HG02588 (cell line): ENCODE data around the gene TEC.
"Not testable (repeated sequence)": the region's sequence is repeated elsewhere in the genome, so short reads cannot be mapped to it uniquely, and the experiment has no call there.

ENCODE experiments used
- ATAC-seq: cut with Tn5 transposase; IDR thresholded peaks from one replicate; pipeline ENCODE4 v1.9.1; 2021; ENCODE audit warnings: mild to moderate bottlenecking, moderate library complexity; ENCODE audit not compliant: unreplicated experiment

The TEC gene

DNA sequence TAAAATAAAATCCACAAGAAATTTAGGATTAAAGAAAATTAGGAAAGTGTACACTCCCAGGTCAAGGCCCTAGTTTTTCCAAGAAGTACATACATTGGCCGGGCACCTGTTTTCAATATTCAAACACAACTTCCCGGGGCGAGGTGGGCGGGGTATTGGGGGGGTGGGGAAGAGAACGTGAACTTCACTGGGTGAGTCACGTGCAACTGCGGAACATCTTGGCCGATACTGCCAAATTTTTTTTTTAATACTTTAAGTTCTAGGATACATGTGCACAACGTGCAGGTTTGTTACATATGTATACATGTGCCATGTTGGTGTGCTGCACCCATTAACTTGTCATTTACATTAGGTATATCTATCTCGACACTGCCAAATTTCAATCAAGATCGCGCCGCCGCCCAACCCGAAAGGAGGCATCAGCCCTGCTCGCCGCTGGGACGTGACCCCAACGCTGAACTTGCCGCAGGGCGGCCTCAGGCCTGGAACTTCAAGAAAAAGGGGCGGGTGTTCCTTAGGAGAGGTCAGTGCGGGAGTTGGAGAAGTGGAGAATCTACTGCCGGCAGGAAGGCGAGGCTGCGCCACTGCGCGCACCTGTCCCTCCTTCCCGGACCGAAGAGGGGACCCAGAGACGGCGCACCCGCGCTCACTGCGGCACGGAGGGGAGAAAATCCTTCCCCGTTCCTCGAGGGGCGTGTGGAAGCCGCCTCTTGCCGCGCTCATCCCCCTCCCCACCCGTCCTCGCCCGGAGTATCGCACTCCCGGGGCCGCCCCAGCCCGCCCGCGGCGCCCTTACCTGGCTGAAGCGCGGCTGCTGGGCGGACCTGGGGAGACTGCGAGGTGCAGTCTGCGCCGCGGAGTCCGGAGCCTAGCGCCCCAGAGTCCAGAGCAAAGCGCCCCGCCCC, at the start of gene TEC:
Gene TEC, minus strand, starts transcription at position 883 of the 905 bp plus-strand sequence. CDS start 41,224 bp downstream, outside the sequence.
- peak; percentile 23 for ATAC-seq

DNA sequence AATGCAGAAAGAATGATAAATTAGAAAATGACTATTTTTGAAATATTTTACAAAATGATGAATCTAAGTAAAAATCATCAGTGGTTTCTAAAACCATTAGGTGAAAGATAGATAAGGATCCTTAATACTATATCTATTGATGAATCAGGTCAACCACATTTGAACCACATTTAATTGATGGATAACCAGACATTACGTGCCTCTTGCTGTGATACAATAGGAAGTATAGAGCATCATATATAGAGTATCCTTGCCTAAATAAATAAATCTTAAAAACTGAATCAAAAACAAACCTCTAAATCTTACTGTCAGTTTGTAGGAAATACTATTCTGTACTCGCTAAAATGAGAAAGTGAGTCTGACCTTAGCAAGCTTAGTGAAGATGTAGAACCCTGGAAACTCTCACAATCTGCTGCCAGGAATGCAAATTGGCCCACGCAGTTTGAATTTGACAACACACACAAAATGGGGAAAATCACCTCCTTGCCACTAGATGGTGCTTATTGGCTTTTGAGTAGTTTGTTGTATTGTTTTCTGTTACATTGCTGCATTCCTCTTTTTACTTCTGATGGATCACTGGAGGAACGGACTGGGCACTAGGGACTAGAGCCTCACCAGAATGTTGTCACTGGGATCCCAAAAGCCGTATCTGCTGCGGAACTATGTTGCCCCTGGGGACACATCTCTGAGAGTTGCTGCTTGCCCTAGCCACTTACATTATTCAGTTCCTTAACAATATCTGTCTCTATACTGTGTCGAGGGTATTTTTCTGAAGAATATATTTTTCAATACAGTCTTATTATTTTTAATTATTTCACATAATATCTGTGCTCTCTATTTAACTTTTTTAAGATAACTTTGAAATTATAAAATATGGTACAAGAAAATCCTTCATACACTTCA, 46.3 kb upstream of the TEC start:
- peak; percentile 59 for ATAC-seq

DNA sequence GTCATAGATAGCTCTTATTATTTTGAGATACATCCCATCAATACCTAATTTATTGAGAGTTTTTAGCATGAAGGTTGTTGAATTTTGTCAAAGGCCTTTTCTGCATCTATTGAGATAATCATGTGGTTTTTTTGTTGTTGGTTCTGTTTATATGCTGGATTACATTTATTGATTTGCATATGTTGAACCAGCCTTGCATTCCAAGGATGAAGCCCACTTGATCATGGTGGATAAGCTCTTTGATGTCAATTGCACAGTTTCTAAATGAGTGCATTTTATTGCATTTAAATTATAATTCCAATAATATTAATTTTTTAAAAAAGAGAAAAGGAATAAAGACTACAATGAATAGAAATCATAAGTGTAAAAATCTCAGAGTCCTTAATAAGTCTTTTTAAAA, 45.1 kb upstream of the TEC start:
- not testable (repeated sequence) for ATAC-seq

DNA sequence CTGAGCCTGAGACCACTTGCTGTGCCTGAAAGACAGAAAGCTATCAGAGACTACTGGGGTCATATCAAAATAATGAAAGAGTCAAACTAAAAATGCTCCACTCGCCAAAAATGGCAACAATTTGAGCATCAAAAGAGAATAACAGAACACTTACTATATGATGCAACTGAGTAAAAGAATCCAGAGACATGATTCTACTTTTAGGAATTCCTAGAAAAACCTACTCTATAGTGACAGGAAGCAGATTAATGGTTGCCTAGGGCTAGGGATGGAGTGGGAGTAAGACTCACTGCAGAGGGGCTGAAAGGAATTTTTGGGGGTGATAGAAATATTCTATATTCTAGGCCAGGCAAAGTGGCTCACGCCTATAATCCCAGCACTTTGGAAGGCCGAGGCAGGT, 42.3 kb upstream of the TEC start:
- no peak for ATAC-seq

DNA sequence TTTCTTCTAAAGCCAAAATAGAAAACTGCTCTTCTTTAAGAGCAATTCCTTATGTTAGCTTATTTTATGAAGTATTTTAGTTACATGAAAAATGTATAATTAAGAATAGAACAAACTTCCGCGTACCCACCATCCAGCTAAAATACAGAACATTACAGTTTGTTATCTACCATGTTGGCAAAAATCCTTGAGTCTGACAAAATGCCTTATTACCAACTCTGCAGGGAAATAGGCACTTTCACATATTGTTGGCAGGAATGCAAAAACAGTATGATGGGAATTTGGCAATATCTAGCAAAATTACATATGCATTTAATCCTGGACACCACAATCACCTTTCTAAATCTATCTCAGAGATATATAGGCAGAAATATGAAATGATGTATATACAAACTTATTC, 39.3 kb upstream of the TEC start:
- ATAC-seq = no peak

DNA sequence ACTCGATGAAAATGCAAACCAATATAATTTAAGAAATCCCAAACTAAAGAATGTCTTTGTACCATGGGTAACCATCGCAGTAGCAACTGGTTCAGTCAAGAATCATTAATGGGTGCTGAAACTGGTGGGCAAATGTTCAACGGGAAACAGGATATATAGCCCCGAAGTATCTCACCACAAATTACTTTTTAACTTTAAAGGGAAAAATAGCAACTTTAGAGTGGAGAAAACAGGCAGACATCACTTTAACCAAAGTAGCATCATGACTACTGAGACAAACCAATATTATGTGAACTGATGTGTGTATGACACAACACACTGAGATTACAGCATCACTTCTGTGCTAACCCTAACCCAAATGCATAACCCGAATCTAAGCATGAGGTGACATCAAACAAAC, 37.9 kb upstream of the TEC start:
- no peak for ATAC-seq

DNA sequence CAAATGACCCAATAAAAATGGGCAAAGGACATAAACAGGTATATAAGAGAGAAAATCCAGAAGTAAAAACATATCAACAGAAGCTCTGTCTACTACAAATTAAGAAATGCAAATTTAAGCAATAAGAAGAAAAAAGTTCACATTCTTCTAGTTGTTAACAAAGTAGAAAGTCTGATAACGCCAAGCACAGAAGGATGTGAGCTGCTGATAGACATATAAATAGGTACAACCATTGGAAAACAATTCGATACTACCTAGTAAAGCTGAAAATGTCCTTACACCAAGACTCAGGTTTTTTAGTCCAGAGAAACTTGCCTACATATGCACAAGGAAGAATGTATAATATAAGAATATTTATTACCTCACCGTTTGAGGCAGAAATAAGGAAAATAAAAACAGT, 35.9 kb upstream of the TEC start:
- no peak for ATAC-seq

DNA sequence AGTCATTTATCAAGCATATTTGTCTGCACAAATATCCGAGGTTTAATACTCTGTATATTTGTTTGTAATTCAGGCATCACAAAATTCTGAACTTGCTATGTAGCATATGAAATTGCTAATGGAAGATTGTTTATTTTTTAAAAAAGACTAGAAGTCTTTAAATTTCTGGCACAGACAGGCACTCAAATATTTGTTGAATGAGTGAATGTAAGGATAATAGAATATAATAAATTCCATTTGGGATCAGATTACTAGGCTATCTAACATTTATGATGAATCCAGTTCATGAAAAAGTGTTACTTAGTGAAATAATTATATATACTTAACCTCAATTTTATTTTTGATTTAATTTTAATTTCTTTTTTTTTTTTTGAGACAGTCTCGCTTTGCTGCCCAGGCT, 30.4 kb upstream of the TEC start:
- ATAC-seq = no peak

DNA sequence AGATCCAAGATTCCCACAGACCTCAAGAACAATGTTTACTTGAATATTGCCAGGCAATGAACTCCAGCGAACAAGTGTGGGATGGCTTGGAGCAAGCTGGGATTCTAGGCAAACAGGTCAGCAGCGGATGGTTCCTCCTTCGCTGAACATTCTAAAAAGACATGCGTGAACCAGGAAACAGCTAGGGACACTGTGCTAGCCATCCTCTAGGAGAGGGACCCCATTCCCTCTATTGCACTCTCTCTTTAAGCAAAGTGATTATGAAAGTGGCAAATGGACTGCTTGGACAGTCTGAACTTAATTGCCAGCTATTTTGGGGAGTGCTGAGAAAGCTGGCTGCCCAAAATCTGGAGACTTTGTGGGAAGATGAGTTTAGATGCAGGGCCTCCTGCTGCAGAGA, 29.9 kb upstream of the TEC start:
- no peak for ATAC-seq

DNA sequence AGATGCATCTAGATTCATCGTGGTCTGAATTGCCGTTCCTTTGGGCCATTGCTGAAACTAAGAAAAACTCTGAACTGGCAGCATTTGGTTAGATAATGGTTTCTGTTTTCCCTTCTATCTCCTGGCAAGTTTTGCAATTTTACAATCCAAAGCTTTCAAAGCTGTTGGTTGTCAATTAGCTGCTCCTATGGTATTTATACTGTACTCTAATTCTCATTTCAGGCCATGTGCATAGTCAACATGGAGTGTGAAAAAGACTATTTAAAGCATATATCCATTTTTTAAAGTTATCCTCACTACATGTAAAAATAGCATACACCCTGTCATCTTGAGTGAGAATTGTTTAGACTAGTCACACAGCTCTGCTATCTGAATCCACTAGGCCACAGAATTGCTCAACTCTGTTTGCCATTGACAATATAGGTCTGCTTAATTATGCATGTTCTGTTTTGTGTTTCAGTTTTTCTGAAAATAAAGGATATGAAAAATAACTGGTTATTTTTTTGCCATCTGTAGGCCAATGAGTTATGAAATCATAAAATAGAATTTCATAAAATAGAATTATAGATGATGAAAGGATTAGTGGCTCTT, 27.7 kb upstream of the TEC start:
- ATAC-seq = no peak

DNA sequence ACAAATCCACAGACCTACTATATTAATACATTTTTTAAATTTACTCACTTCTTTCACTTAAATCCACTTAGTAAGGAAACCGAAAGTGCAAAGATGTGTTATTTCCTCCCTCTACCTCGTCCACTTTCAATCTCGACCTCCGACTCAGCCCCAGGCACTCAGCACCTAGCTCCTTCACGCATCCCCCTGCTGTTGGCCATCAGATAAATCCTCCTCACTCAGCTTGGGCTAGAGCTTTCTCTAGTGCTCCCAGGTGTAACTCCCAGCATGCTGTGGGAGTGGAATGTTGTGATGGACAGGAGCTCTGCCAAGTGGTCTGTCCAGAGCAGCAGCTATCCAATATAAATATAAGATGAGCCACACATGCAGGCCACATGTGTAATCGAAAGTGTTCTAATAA, 26.7 kb upstream of the TEC start:
- peak; percentile 93 for ATAC-seq

DNA sequence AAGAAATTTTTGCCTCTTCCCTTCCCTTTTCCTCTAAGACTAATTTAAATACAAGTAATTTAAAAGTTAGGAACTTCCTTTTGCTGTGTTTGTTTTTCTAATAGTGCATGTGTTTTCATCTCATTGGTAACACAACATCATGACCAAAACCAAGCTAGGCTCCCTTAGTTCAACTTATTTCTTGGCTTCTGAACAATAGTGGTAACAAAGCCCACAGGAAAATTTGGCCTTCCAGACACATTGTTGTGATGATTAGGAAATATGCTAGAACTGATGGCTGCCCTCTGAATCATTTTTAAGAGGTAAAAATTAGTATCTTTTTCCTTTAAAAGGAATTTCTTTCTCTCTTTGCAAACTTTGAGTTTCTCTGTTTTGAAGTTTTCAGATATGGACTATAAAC, 25.5 kb upstream of the TEC start:
- ATAC-seq = no peak

DNA sequence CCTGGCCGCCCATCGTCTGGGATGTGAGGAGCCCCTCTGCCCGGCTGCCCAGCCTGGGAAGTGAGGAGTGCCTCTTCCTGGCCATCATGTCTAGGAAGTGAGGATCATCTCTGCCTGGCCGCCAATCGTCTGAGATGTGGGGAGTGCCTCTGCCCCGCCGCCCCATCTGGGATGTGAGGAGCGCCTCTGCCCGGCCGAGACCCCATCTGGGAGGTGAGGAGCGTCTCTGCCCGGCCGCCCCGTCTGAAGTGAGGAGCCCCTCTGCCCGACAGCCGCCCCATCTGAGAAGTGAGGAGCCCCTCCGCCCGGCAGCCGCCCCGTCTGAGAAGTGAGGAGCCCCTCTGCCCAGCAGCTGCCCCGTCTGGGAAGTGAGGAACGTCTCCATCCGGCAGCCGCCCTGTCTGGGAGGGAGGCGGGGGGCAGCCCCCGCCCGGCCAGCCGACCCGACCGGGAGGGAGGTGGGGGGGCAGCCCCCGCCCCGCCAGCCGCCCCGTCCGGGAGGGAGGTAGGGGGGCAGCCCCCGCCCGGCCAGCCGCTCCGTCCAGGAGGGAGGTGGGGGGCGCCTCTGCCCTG, 22.7 kb upstream of the TEC start:
- ATAC-seq = not testable (repeated sequence)

DNA sequence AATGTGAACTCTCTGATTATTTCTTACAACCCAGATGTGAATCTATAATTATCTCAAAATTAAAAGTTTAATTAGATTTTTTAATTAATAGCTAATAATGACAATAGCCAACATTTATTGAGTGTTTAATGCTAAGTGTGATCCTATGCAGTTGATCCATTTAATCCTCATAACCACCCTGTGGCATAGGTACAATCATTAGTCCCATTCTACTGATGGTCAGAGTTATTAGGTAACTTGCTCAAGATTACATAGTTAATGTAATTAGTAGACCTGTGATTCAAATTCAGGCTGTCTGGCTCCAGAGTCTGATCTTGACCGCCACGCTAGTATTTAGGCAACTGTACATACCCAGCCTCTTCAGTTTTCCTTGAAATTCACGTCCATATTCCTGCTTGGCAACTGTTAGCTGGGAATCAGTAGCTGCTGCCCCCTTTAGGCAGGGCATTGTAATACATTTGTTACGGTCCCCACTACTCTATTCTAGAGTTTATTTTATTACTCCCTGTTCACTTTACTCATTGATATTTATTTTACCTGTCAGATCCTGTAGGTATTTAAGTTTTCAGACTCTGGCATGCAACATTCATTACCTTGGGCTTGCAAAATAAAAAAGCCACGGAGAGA, 20.6 kb upstream of the TEC start:
- ATAC-seq = no peak

DNA sequence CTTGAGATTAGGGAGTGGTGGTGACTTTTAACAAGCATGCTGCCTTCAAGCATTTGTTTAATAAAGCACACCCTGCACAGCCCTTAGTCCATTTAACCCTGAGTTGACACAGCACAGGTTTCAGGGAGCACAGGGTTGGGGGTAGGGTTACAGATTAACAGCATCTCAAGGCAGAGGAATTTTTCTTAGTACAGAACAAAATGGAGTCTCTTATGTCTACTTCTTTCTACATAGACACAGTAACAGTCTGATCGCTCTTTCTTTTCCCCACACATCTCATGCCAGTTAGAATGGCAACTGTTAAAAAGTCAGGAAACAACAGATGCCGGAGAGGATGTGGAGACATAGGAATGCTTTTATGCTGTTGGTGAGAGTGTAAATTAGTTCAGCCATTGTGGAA, 16.4 kb upstream of the TEC start:
- ATAC-seq = not testable (repeated sequence)

DNA sequence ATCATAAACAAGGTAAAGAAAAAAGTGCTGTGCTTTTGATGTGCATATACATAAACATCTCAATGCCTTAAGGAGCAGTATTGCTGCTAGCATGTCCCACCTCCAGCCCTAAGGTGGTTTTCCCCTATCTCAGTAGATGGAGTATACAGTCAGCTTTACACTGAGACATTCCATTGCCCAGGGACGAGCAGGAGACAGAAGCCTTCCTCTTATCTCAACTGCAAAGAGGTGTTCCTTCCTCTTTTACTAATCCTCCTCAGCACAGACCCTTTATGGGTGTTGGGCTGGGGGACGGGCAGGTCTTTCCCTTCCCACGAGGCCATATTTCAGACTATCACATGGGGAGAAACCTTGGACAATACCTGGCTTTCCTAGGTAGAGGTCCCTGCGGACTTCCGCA, 16.0 kb upstream of the TEC start:
- not testable (repeated sequence) for ATAC-seq

DNA sequence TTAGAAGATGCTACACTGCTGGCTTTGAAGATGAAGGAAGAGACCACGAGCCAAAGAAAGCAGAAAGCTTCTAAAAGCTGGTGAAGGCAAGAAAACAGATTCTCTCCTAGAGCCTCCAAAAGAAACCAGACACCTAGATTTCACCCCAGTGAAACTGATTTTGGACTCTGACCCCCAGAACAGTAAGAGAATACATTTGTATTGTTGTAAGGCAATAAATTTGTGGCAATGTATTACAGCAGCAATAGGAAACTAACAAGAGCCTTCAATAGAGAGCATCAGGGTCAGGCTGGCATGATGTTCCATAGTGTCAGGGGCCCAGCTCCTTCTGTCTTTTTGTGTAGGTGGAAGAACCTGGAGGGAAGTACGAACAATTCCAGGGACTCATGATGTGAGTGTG, 6.0 kb upstream of the TEC start:
- no peak for ATAC-seq

DNA sequence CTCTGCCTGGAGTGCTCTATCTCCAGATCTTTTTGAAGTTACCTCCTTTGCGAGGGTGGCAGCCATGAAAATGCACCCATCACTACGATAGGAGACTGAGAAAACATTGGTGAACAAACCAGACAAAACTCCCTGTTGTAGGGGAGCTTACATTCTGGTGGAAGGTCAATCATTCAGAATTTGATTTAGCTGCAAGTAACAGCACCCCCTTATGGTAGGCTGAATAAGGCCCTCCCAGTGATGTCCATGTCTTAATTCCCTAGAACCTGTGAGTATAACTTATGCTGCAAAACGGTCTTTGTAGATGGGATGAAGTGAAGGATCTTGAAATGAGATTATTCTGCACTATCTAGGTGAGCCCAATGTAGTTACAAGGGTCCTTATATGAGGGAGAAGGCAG, 5.6 kb upstream of the TEC start:
- peak; percentile 40 for ATAC-seq

DNA sequence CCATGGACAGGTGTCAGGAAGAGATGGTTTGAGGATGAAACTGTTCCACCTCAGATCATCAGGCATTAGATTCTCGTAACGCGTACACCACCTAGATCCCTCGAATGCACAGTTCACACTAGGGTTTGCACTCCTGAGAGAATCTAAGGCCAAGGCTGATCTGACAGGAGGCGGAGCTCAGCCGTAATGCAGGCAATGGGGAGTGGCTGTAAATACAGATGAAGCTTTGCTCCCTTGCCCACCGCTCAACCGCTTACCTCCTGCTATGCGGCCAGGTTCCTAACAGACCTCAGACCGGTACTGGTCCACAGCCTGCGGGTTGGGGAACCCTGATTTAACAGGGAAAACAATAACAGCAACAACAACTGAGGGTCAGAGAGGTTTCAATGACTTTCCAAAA, 2.0 kb upstream of the TEC start:
- no peak for ATAC-seq

DNA sequence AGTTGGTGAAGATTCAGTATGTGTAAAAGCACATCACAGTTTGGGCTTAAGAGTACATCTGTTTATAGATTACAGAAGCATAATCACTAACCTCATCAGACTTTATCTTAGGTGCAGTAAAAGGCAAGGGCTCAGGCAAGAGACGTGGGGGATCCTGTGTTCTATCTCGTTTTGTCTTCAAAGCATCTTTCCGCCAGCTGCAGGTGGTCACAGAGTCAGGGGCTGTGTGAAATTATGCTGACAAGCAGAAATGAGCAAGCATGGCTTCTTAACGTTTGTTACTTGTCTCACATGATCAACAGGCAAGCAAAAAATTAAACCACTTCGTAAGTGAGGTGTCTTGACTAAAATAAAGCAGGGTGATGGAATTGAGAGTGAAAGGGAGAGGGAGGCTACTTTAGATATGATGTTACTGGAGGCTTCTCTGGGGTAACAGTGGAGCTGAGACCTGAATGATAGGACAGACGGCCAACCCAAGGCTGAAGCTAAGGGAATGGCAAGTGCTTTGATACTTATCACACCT, 1.4 kb upstream of the TEC start:
- ATAC-seq = no peak
